Measurements from ENCODE around the gene MUC5AC. TPM values are rescaled to one million over a fixed set of nuclear protein-coding genes. Genes with fewer than 3 reads are reported as not detected.

Gene MUC5AC
- total RNA-seq, 1 experiment from 2014 or later: under 0.01 TPM

DNA sequence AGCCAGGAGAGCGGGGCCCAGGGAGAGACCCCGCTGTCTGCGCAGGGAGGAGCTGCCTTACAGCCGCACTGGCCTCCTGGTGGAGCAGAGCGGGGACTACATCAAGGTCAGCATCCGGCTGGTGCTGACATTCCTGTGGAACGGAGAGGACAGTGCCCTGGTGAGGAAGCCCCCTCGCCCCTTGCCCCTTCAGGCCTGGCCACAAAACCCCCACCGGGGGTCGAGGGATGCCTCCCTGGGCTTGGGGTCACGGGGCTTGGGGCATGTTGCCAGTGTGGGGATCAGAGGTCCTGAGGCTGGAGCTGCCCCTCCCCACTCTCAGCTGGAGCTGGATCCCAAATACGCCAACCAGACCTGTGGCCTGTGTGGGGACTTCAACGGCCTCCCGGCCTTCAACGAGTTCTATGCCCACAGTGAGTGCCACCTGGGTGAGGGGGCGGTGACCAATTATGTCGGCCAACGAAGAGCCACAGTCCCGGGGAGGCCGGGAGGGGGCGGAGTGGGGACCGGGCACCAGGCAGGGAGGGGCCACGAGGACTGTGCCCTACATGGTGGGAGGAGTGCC lies 69.3 kb downstream of the MUC5AC start:
- ATAC-seq: peak; percentile 60
- Histone ChIP-seq H3K9ac (ENCODE audit: low read length) (no peak overlapping the region), H3K4me3 (replicated peaks in 1 of 2; ENCODE audit: low read depth in 1 of 2, low read length in 2 of 2) (no peak overlapping the region), H3K27ac (ENCODE audit: low read depth, low read length) (no peak overlapping the region), H3K27me3 (ENCODE audit: insufficient read depth, low read length) (no peaks in the 10 kb centered on the region), H3K9me3 (ENCODE audit: control insufficient read depth in 1 of 2, insufficient read depth in 1 of 2, low read depth in 1 of 2, low read length in 2 of 2) (no peaks in the 10 kb centered on the region), H3K4me1 (ENCODE audit: control insufficient read depth in 1 of 2, insufficient read depth in 2 of 2, low read length in 2 of 2) (no peaks in the 10 kb centered on the region), H3K4me2 (ENCODE audit: low read length) (no peak overlapping the region), H3K9me2 (ENCODE audit: insufficient read depth) (no peaks in the 10 kb centered on the region), H3K36me3 (ENCODE audit: control insufficient read depth in 1 of 2, insufficient read depth in 2 of 2, low read length in 2 of 2) (no peaks in the 10 kb centered on the region), H3K79me2 (ENCODE audit: insufficient read depth, low read length) (no peaks in the 10 kb centered on the region), H2AFZ (ENCODE audit: low read depth, low read length, poor library complexity, severe bottlenecking) (no peak overlapping the region), H4K20me1 (ENCODE audit: insufficient read depth) (no peaks in the 10 kb centered on the region)
- DNase-seq (ENCODE audit: low read depth, low spot score): no peak
- POLR2A ChIA-PET: no interaction called here
- CTCF ChIA-PET: no interaction called here
- TF ChIP-seq, protein P1, sequence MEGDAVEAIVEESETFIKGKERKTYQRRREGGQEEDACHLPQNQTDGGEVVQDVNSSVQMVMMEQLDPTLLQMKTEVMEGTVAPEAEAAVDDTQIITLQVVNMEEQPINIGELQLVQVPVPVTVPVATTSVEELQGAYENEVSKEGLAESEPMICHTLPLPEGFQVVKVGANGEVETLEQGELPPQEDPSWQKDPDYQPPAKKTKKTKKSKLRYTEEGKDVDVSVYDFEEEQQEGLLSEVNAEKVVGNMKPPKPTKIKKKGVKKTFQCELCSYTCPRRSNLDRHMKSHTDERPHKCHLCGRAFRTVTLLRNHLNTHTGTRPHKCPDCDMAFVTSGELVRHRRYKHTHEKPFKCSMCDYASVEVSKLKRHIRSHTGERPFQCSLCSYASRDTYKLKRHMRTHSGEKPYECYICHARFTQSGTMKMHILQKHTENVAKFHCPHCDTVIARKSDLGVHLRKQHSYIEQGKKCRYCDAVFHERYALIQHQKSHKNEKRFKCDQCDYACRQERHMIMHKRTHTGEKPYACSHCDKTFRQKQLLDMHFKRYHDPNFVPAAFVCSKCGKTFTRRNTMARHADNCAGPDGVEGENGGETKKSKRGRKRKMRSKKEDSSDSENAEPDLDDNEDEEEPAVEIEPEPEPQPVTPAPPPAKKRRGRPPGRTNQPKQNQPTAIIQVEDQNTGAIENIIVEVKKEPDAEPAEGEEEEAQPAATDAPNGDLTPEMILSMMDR (IDR thresholded peaks at IDR 0.05 in 2 of 3, conservative IDR thresholded peaks at IDR 0.05 in 1 of 3; ENCODE audit: borderline replicate concordance in 1 of 3, insufficient read depth in 1 of 3, low read depth in 2 of 3, low read length in 2 of 3): peak in 2 of 3 experiments; percentile 17 to 36; a peak in 2 of 6 replicates
- TF ChIP-seq EZH2 (IDR thresholded peaks at IDR 0.05): no peak
- intact Hi-C loops (cut with micrococcal nuclease): no loop called here
- no TSS peak for BruUV-seq (replicated peaks)
- RAD21 ChIA-PET (ENCODE audit: low non-redundant PET in 1 of 2, low total read pairs in 2 of 2, uncharacterized antibody in 2 of 2, unreplicated experiment in 2 of 2): no interaction called here

DNA sequence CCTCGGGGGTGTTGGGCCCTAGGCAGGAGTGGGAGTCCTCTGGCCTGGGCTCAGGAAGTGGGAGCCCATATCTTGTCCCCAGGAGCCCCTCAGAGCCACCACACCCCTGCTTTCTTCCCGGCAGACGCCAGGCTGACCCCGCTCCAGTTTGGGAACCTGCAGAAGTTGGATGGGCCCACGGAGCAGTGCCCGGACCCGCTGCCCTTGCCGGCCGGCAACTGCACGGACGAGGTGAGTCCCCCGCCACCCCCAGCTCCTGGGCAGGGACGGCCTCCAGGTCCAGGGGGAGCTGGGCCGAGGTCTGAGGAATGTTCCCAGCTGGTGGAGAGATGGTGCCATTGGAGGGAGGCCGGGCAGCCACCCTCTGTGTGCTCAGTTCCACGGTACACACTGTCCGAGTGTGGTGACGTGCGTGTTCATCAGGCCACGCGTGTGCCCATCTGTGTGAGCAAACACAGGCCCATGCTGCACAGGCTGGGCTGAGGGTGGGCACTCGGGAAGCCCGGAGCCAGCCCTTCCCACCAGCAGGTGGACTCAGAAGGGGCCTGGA lies 69.9 kb downstream of the MUC5AC start:
- Histone ChIP-seq H3K27me3 (ENCODE audit: insufficient read depth, low read length) (no peaks in the 10 kb centered on the region), H3K4me1 (ENCODE audit: control insufficient read depth in 1 of 2, insufficient read depth in 2 of 2, low read length in 2 of 2) (no peaks in the 10 kb centered on the region), H2AFZ (ENCODE audit: low read depth, low read length, poor library complexity, severe bottlenecking) (no peak overlapping the region), H3K4me3 (replicated peaks in 1 of 2; ENCODE audit: low read depth in 1 of 2, low read length in 2 of 2) (no peak overlapping the region), H3K9ac (ENCODE audit: low read length) (no peak overlapping the region), H3K27ac (ENCODE audit: low read depth, low read length) (no peak overlapping the region), H3K4me2 (ENCODE audit: low read length) (no peak overlapping the region), H4K20me1 (ENCODE audit: insufficient read depth) (no peaks in the 10 kb centered on the region), H3K79me2 (ENCODE audit: insufficient read depth, low read length) (no peaks in the 10 kb centered on the region), H3K9me2 (ENCODE audit: insufficient read depth) (no peaks in the 10 kb centered on the region), H3K9me3 (ENCODE audit: control insufficient read depth in 1 of 2, insufficient read depth in 1 of 2, low read depth in 1 of 2, low read length in 2 of 2) (no peaks in the 10 kb centered on the region), H3K36me3 (ENCODE audit: control insufficient read depth in 1 of 2, insufficient read depth in 2 of 2, low read length in 2 of 2) (no peaks in the 10 kb centered on the region)
- ATAC-seq: no peak
- RAD21 ChIA-PET (ENCODE audit: low non-redundant PET in 1 of 2, low total read pairs in 2 of 2, uncharacterized antibody in 2 of 2, unreplicated experiment in 2 of 2): no interaction called here
- DNase-seq (ENCODE audit: low read depth, low spot score): no peak
- POLR2A ChIA-PET: no interaction called here
- CTCF ChIA-PET: no interaction called here
- no TSS peak for BruUV-seq (replicated peaks)
- intact Hi-C loops (cut with micrococcal nuclease): no loop called here
- TF ChIP-seq SP1 (IDR thresholded peaks at IDR 0.05; ENCODE audit: low read depth) (no peak), EZH2phosphoT487 (IDR thresholded peaks at IDR 0.05; ENCODE audit: borderline replicate concordance) (no peak), TCF7L2 (IDR thresholded peaks at IDR 0.05; ENCODE audit: borderline replicate concordance, extremely low read depth, insufficient read depth, insufficient read length) (no peak), SRF (IDR thresholded peaks at IDR 0.05; ENCODE audit: low read depth) (no peak), ZNF274 (IDR thresholded peaks at IDR 0.05; ENCODE audit: low read depth, low read length) (no peak), RAD21 (IDR thresholded peaks at IDR 0.05; ENCODE audit: low read depth) (no peak), MAX (IDR thresholded peaks at IDR 0.05) (no peak), POLR2AphosphoS5 (IDR thresholded peaks at IDR 0.05; ENCODE audit: low read depth, low read length) (no peak), ELF1 (IDR thresholded peaks at IDR 0.05; ENCODE audit: borderline replicate concordance, low read depth) (no peak), FOSL1 (IDR thresholded peaks at IDR 0.05; ENCODE audit: low read depth) (no peak), YY1 (IDR thresholded peaks at IDR 0.05; ENCODE audit: extremely low read depth, insufficient replicate concordance, low read depth, low read length) (no peak)
- TF ChIP-seq, protein P1 (IDR thresholded peaks at IDR 0.05 in 2 of 3, conservative IDR thresholded peaks at IDR 0.05 in 1 of 3; ENCODE audit: borderline replicate concordance in 1 of 3, insufficient read depth in 1 of 3, low read depth in 2 of 3, low read length in 2 of 3): no peak
